HCT116 (cell line): ENCODE measurements around the gene ART1.

ENCODE experiments used
- CTCF ChIP-seq, 3 experiments: fragments of 200-600 bp in 1 of 3; sonication (generic) in 1 of 3; IDR thresholded peaks in 2 of 3; conservative IDR thresholded peaks in 1 of 3; 2 replicates each; pipeline ENCODE4 v1.5.1; 2012 to 2017; ENCODE audit warnings: low read depth in 2 of 3, low read length in 2 of 3, antibody characterized with exemption in 1 of 3, borderline replicate concordance in 1 of 3, control low read depth in 1 of 3, mild to moderate bottlenecking in 1 of 3, mixed read lengths in 1 of 3, mixed run types in 1 of 3, moderate library complexity in 1 of 3; ENCODE audit not compliant: insufficient read depth in 1 of 3
- EZH2 ChIP-seq: fragments of 200-600 bp; sonication (generic); IDR thresholded peaks from 2 replicates; pipeline ENCODE4 v1.6.1; 2017; ENCODE audit warnings: antibody characterized with exemption, mixed run types
- POLR2A ChIP-seq: IDR thresholded peaks from 2 replicates; pipeline ENCODE4 v1.7.0; 2011; ENCODE audit warnings: borderline replicate concordance; ENCODE audit not compliant: insufficient read depth, insufficient read length; ENCODE audit errors: extremely low read depth
- TCF7L2 ChIP-seq: IDR thresholded peaks from 2 replicates; pipeline ENCODE4 v1.7.0; 2011; ENCODE audit warnings: borderline replicate concordance, inconsistent platforms; ENCODE audit not compliant: insufficient read depth, insufficient read length; ENCODE audit errors: extremely low read depth
- ZBTB33 ChIP-seq: IDR thresholded peaks from 2 replicates; pipeline ENCODE4 v1.6.1; 2011; ENCODE audit warnings: mild to moderate bottlenecking, low read length, moderate library complexity; ENCODE audit not compliant: insufficient replicate concordance; ENCODE audit errors: extremely low read depth
- ZFX ChIP-seq: fragments of 450-650 bp; IDR thresholded peaks from 2 replicates; pipeline ENCODE4 v1.6.1; 2017
- ZNF274 ChIP-seq: fragments of 200-500 bp; sonication (Bioruptor generic); IDR thresholded peaks from 2 replicates; pipeline ENCODE4 v1.6.1; 2014; ENCODE audit warnings: mild to moderate bottlenecking, low read depth, low read length, inconsistent platforms

- TF ChIP-seq POLR2A (no peak), ZBTB33 (no peak), CTCF (IDR thresholded peaks at IDR 0.05 in 2 of 3, conservative IDR thresholded peaks at IDR 0.05 in 1 of 3; ENCODE audit: borderline replicate concordance in 1 of 3, insufficient read depth in 1 of 3, low read depth in 2 of 3, low read length in 2 of 3) (no peak), EZH2 (no peak), ZNF274 (no peak), ZFX (no peak), TCF7L2 (no peak)
Observed at GRCh38 chr11:3684129-3684818, 39.3 kb downstream of the ART1 start.
